KMS-11 (cell line): ENCODE data around the gene MCEMP1.

Source experiments
- H2AFZ ChIP-seq: fragments of 200-600 bp; sonication (generic); 2 replicates; pipeline ENCODE4 v1.6.1; 2016; ENCODE audit warnings: antibody characterized with exemption, mixed run types, low read depth
- H3K27ac ChIP-seq: fragments of 200-600 bp; sonication (generic); 2 replicates; pipeline ENCODE4 v1.6.1; 2016; ENCODE audit warnings: mild to moderate bottlenecking, mixed run types
- H3K27me3 ChIP-seq: fragments of 200-600 bp; sonication (generic); 2 replicates; pipeline ENCODE4 v1.6.1; 2017; ENCODE audit warnings: mild to moderate bottlenecking, low read depth, mixed run types, moderate library complexity; ENCODE audit not compliant: insufficient read depth
- H3K36me3 ChIP-seq: fragments of 200-600 bp; sonication (generic); 2 replicates; pipeline ENCODE4 v1.6.1; 2017; ENCODE audit warnings: mild to moderate bottlenecking, mixed run types; ENCODE audit not compliant: insufficient read depth
- H3K4me1 ChIP-seq: fragments of 200-600 bp; sonication (generic); 2 replicates; pipeline ENCODE4 v1.6.1; 2016; ENCODE audit warnings: mild to moderate bottlenecking, low read depth, mixed run types; ENCODE audit not compliant: poor library complexity, severe bottlenecking
- H3K4me2 ChIP-seq: fragments of 200-600 bp; sonication (generic); 2 replicates; pipeline ENCODE4 v1.7.0; 2016; ENCODE audit warnings: mild to moderate bottlenecking, mixed run types
- H3K4me3 ChIP-seq: fragments of 200-600 bp; sonication (generic); IDR thresholded peaks from 2 replicates; pipeline ENCODE4 v1.6.1; 2017; ENCODE audit warnings: low read depth, low read length, mixed read lengths; ENCODE audit not compliant: insufficient read depth
- H3K79me2 ChIP-seq: fragments of 200-600 bp; sonication (generic); 2 replicates; pipeline ENCODE4 v1.6.1; 2016; ENCODE audit warnings: low read depth, mixed run types; ENCODE audit not compliant: insufficient read depth
- H3K9ac ChIP-seq: fragments of 200-600 bp; sonication (generic); 2 replicates; pipeline ENCODE4 v1.6.1; 2016; ENCODE audit warnings: mild to moderate bottlenecking, mixed run types
- H4K20me1 ChIP-seq: fragments of 200-600 bp; sonication (generic); 2 replicates; pipeline ENCODE4 v1.6.1; 2016; ENCODE audit warnings: mild to moderate bottlenecking, mixed run types; ENCODE audit not compliant: insufficient read depth
- TF ChIP-seq, protein P1 (sequence below): fragments of 200-600 bp; sonication (generic); conservative IDR thresholded peaks from 2 replicates; pipeline ENCODE4 v1.6.1; 2017; ENCODE audit warnings: low read depth, mild to moderate bottlenecking, antibody characterized with exemption, low read length, moderate library complexity, mixed read lengths

The MCEMP1 gene

DNA sequence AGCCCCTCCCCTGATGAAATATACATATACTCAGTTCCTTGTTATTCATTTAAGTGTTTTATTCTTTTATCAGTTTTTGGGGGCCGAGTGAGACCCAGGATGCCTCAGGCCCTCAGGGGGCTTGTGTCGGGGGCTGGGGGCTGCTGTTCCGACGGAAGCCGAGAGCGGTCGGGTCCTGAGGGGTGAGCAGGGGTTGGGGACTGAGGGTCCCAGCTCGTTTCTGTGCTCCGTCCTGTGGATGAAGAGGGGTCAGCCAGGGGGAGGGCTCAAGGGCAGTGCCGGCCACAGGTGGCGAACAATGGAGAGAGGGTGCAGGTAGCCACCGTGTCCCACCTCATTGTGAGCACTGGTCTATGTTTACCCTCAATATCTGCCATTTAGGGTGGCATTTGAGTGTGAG is 45.3 kb upstream of the MCEMP1 start:
- Histone ChIP-seq H3K36me3 (no peaks in the 10 kb centered on the region), H4K20me1 (no peaks in the 10 kb centered on the region), H3K27me3 (no peaks in the 10 kb centered on the region), H3K79me2 (peaks cover 40% of the 10 kb centered on the region), H3K9ac (no peak overlapping the region), H2AFZ (no peak overlapping the region), H3K27ac (no peak overlapping the region), H3K4me3 (no peak overlapping the region), H3K4me2 (no peak overlapping the region), H3K4me1 (peaks cover 13% of the 10 kb centered on the region)
- TF ChIP-seq, protein P1, sequence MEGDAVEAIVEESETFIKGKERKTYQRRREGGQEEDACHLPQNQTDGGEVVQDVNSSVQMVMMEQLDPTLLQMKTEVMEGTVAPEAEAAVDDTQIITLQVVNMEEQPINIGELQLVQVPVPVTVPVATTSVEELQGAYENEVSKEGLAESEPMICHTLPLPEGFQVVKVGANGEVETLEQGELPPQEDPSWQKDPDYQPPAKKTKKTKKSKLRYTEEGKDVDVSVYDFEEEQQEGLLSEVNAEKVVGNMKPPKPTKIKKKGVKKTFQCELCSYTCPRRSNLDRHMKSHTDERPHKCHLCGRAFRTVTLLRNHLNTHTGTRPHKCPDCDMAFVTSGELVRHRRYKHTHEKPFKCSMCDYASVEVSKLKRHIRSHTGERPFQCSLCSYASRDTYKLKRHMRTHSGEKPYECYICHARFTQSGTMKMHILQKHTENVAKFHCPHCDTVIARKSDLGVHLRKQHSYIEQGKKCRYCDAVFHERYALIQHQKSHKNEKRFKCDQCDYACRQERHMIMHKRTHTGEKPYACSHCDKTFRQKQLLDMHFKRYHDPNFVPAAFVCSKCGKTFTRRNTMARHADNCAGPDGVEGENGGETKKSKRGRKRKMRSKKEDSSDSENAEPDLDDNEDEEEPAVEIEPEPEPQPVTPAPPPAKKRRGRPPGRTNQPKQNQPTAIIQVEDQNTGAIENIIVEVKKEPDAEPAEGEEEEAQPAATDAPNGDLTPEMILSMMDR, result no peak

DNA sequence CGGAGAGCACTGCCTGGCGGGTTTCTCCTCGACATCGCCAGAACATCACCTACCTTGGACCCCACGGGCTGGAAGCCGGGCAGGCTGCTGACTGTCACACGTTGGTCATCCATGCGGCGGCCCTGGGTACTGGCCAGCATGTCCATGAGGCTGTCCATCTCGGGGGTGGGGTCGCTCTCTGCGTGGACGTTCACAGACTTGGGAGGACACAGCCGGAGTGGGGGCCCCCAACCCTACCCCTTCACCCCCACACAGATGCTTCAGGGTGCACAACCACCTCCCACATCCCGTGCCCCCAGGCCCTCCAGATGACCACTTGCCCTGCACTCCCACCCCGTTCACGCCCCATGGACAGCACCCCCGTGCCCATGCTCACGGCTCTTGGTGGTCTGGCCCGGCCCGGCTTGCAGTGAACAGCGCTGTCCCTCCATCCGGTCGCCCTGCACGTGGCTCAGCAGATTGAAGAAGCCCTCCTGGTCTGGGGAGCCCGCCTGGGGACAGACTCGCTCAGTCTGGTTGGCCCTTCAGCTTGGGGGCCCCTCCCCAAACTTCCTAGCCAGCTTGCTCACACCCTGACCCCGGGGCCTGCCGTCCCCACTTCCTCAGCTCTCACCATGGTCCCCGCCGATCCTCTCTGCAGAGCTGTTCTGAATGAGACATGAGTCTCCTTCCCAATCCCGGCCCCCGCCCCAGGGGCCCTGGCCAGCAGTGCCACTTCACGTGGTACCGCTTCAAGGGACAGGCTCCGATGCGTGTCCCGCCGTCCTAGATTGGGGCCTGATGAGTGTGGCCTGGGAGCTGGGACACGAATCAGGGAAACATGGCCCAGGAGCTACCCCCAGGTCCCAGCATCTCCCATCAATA is 44.3 kb upstream of the MCEMP1 start:
- Histone ChIP-seq H3K4me2 (no peak overlapping the region), H2AFZ (no peak overlapping the region), H3K9ac (no peak overlapping the region), H3K79me2 (peaks cover 32% of the 10 kb centered on the region), H3K27ac (no peak overlapping the region), H3K36me3 (no peaks in the 10 kb centered on the region), H3K27me3 (no peaks in the 10 kb centered on the region), H3K4me1 (peaks cover 16% of the 10 kb centered on the region), H3K4me3 (no peak overlapping the region), H4K20me1 (no peaks in the 10 kb centered on the region)
- TF ChIP-seq, protein P1, result no peak

DNA sequence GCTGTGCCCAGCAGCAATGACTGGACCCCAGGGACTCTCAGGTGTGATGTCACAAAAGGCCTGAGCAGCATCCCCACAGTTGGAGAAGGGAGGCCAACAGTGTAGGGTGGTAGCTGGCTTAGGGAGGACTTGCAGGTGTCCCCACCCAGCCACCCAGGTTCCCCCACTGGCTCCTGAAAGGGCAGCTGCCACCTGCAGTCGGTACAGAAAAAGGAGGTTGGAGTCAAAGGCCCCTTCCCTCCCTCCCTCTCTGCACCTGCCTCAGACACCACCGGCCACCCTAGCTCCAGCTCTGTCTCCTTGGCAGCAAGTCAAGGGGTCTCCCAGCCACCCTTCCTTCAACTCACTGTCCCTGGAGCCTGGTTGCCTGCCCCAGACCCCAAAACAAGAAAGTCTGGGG is 43.2 kb upstream of the MCEMP1 start, which contains the start of gene PCP2:
Gene PCP2 (minus strand): TSS at position 22 of the 400 bp plus-strand sequence. CDS start 262 bp downstream, outside the sequence.
- Histone ChIP-seq H2AFZ (no peak within 1 kb of the TSS), H3K9ac (no peak within 1 kb of the TSS), H4K20me1 (no peaks in the 10 kb centered on the region), H3K27ac (no peak within 1 kb of the TSS), H3K27me3 (no peaks in the 10 kb centered on the region), H3K4me3 (no peak within 1 kb of the TSS), H3K36me3 (no peaks in the 10 kb centered on the region), H3K4me2 (no peak within 1 kb of the TSS), H3K79me2 (peaks cover 21% of the 10 kb centered on the region), H3K4me1 (peaks cover 11% of the 10 kb centered on the region)
- TF ChIP-seq, protein P1, result no peak

DNA sequence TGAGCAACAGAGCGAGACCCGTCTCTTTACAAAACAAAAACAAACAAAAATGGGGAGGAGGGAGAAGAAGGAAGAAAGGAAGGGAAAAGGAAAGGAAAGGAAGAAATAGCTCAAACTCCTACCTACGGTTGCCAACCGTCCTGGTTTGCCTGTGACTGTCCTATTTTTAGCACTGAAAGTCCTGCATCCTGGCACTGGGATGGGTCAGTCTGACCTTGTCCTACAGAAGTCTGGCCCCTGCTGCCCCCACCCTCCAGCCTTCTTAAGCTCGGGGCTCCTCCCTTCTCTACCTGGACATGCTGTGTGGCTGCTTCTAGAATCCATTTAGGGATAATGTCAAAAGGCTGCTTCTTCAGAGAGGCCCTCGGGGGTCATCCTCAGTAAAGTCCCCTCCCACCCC is 41.2 kb upstream of the MCEMP1 start:
- H2AFZ ChIP-seq, result no peak overlapping the region
- H3K4me2 ChIP-seq, result no peak overlapping the region
- H3K36me3 ChIP-seq, result no peaks in the 10 kb centered on the region
- no peaks in the 10 kb centered on the region for H4K20me1 ChIP-seq
- TF ChIP-seq, protein P1, result no peak
- no peak overlapping the region for H3K9ac ChIP-seq
- H3K27me3 ChIP-seq, result no peaks in the 10 kb centered on the region
- peaks cover 7% of the 10 kb centered on the region for H3K4me1 ChIP-seq
- H3K4me3 ChIP-seq, result no peak overlapping the region
- H3K27ac ChIP-seq, result no peak overlapping the region
- peaks cover 5% of the 10 kb centered on the region for H3K79me2 ChIP-seq
